GM18499 (cell line): Measurements from ENCODE around the gene CAMTA1.
"Not testable (repeated sequence)": the region's sequence is repeated elsewhere in the genome, so short reads cannot be mapped to it uniquely, and the experiment has no call there.

Experiments used
- ATAC-seq: cut with Tn5 transposase; IDR thresholded peaks from one replicate; pipeline ENCODE4 v1.9.1; 2021; ENCODE audit warnings: moderate number of reproducible peaks; ENCODE audit not compliant: insufficient read depth, unreplicated experiment

The CAMTA1 gene

DNA sequence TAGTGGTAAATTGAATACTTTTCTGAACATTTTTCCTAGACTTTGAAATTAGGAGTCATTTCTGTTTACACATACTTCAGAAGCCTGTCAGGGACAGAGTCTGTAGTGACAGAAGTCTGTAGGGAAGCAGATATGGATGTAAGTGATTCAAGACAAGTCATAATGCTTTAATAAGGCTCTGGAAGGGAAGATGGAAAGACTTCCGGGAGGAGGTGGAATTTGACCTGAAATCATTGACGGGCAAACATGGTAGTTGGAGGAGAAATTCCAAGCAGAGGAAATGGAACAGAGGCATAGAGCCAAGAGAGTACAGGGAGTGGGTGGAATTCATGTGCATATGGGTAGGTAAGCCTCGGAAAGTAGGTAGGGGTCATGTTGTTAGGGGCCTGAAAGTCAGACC is 22.5 kb downstream of the CAMTA1 start:
- ATAC-seq = no peak

DNA sequence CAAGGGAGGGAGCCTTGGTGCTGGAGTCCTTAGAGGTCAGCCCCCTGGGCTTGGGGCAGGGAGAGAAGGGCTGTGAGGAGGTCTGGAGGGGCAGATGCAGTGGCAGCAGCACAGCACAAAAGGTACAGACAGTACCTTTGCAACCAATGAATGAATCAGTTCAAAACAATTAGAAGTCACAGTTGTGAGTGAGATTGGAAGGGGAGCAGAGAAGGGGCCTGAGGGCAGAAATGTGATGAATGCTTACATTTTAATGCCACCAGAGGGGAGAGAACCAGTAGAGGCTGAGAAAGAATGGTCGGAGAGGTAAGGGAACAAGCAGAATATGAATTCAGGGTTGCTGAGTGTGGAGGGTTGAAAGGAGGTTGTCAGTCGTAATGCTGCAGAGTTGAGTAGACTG is 24.2 kb downstream of the CAMTA1 start:
- no peak for ATAC-seq

DNA sequence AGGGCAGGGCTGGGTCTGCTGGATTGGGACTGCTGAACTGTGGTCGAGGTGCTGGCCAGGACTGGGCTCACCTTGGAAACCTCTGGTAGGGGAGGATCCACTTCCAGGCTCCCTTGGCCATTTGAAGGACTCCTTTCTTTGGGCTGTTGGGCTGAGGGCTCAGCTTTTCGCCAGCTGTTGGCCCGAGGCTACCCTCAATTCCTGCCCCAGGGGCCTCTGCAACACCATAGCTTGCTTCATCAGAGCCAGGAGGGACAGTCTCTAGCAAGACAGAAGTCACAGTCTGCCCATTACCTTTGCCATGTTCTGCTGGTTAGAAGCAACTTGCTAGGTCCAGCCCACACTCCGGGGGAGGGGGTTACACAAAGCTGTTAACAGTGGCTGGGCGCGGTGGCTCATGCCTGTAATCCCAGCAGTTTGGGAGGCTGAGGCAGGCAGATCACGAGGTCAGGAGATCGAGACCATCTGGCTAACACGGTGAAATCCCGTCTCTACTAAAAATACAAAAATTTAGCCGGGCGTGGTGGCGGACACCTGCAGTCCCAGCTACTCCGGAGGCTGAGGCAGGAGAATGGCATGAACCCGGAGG is 25.0 kb downstream of the CAMTA1 start:
- ATAC-seq = not testable (repeated sequence)

DNA sequence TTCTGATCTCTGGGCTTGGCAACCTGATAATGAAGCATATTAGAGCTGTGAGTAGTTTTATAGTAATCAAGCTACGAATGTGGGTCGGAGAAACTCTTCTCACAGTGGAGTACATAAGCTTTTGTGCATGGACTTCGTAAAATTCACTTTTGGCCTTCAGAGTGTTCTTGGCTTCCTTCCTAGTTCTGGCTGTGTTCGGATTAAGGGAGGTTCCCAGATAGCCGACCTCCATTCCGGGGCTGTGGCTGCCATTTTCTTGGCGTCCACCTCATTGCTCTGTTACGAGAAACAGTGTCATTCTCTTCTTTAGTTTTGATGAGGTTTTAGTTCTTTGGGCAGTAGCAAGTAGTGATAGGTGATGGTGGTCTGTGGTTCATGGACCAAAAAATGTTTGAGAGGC is 26.3 kb downstream of the CAMTA1 start:
- no peak for ATAC-seq

DNA sequence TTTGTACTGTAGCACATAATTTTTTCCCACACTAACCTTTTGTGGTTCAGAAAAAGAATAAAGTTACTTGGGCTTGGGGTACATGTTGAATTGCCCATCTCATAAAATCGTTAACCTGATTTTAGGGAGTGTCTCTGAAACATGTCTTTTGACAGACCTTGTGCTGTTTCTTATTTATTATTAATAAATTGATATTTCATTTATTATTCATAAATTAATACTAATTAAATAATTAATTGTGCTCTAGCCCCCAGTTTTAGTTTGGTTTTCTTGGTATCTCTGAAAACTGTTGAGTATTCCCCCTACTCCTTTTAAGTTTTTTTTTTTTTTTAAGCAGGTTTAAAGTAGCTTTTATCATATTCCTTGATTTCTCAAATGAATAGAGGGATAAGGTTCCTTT is 27.9 kb downstream of the CAMTA1 start:
- no peak for ATAC-seq

DNA sequence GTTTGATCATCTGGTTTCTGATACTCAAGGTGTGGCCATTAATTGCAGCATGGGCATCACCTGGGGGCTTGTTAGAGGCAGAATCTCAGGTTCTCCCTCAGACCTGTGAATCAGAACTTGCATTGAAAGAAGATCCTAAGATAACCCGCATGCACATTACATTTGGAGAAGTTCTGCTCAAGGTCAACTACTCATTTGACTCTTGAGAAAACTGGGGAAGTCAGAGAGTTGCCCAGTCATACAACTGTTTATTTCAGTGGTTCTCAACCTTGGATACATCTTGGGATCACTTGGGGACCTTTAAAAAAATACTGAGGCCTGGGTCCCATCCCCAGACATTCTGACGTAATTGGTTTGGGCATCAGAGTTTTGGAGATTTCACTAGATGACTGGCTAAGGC is 30.5 kb downstream of the CAMTA1 start:
- no peak for ATAC-seq

DNA sequence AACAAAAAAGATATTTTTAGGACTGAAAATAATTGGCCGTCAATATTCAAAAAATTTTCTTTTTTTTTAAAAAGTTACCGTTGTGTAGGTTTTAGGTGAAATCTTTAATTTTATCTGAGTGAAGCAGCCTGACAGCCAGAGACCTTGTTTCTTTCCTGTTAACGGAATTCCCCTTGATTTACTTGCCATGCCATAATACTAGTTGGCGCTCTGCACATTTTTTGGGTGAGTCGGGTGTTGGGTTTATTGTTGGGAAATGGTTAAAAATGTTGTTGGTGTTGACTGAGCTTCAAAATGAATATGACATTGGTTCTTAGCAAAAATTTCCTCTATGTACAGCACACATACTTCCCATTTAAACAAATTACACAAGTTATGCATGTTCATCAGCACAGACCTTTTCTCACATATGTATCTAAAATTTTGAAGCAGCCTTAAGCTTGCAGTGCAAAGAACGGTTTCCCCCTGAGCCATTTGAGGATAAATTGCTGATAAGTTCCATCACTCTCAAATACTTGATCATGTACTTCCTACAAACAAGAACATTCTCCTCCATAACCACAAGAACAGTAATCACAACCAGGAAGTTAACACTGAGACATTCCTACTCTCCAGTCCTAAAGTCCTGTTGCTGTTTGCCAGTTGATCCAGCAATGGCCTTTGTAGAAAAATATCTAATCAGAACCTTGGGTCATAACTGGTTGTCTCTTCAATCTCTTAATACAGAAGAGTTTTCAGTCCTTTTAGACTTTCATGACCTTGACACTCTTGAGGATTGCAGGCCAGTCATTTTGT is 34.2 kb downstream of the CAMTA1 start:
- no peak for ATAC-seq

DNA sequence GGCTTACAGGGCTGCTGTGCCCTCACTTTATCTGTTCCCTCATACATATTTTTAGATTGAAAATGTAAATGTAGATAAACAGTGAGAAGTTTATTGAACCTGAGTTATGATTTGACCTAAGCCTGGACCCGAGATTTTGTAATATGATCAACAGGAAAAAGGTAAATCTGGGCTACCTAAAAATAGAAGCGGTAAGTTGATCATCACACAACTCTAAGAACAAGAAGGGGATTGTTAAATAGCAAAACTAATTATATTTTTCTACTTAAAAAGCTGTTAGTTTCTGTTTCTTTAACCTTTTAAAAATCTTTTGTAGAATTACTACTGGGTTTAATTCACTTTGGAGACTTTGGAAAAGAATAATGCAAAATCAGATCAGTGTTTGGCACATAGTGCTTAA is 35.6 kb downstream of the CAMTA1 start:
- ATAC-seq = no peak

DNA sequence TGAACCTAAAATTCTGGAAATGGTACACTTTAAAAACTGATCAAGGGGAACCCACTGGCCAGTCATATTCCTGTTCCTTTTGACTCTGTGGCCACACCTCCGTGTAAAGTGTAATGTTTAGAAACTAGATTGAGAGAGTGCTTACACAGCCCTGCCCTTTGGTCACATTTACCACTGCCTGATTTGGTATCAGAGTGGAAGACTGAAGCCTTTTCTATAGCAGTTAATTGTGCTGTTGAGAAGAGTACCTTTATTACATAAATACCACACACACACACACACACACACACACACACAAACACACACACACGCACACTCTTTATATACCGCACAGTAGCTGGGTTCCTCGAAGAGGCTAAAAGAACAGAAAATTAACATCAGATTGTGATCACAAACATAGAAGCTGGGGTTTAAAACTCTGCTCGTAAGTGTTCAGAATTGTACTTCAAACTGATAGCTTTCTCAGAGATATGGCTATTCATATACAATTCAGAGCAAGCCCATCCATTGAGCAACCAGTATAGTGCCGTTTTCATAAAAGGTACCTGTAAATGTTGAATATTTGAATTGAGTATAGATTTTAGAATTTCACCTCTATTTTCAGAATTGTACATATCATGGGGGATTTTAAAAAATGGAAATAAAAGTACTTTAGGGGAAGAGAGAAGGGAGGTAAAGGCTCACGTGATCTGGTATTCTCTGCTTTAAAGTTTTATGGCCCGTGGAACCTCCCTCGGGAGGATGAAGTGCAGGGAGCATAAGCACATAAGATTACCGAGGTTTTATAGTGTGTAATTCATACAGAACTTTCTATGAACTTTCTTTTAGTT is 37.5 kb downstream of the CAMTA1 start:
- no peak for ATAC-seq

DNA sequence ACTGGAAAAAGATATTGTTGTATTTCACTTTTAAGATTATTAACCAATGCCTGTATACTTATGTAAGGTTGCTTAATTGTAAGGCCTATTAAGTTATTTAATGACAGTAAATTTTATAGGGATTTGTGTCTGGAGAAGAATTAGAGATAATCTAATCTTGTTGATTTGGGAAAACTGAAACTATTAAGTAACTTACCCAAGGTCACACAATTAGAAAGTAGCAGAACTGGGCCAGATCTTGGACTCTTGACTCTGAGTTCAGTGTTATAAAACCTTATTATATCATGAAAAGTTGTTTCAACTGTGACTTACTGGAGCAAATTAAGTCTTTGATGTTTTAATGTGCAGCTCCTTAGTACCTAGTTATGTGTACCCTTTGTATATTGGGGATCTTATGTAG is 38.5 kb downstream of the CAMTA1 start:
- no peak for ATAC-seq

DNA sequence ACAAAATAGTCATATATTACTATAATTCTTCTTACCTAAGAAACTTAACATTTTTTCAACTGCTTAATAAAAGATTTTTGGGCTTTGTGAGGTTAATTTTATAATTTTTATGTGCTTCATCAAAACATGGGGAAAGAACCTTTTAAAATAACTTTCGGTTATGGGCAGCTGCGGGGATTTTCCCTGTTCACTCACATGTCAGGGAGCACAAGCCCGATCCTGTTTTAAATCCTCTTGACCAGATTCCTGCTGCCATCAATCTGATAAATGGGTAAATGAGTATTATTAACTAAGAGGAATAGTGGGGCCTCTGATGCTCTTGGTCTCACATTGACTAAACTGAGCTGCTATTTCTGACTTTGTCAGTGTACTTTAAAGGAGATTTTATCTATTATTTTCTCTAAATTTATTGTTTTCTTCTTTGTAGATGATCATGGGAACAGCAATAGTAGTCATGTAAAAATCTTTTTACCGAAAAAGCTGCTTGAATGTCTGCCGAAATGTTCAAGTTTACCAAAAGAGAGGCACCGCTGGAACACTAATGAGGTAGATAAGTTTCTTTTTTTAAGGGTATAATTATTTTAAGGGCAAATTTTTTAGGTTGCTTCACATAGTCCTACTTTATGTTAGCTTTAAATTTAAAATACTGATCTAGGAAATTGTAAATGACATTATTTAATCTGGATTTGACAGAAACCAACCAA is 39.6 kb downstream of the CAMTA1 start:
- ATAC-seq = no peak

DNA sequence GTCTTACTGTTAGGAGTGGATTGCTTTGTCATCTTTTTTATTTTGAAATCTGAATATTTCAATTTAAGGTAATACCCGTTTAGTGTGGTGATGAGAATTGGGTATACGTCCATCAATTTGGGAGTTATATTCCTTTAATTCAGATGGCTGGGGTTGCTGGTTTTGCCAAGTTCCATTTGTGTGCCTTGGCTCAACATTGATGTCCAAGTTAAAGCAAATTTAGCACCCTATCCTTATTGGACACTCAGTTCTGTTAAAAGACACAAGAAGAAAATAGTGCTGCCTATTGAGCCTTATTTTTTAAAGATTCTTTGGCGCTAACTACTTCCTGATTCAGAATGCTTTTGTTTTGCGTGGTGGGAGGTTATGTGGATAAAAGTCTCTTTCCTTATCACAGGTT is 40.6 kb downstream of the CAMTA1 start:
- ATAC-seq = no peak

DNA sequence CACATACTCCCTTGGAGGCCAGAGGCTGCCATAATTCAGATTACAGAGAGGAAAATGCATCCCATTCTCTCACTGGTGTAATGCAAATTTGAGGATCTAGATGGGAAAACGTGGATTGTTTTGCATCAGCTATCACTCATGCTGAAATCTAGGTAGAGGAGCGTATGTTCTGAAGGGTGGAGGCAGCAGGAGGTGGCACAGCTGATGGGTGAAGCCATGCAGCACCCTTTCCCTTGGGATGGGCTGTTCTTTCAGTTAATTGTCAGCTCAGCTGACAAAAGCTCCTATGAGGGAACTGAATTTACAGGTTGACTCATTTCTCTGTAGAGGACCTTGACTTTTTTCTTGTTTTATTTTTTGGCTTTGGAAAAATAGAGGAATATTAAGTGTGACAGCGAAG is 41.8 kb downstream of the CAMTA1 start:
- ATAC-seq = no peak

DNA sequence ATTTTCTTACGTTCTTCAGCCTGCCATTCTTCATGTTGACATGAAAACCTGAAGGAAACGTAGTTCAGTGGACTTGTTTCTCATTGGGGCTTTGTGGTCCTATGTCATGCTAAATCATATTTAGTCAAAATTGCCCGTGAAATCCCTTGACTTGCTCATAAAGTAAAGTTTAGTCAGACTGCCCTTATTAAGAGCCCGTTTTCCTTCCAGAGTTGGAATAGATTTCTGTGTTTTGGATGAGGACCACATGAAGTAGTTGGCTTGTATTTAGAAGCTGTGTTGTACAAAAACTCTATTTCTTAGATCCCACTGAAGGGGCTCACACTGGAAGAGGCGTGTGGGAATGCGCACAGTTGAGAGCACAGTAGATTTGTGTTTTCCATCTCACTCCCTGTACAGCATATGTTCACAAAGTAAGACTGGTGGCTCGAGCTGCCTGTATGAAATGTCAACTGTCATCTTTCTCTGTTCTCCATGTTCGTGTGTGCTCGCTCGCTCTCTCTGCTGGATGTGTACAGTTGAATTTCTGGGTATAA is 42.4 kb downstream of the CAMTA1 start:
- ATAC-seq = no peak

DNA sequence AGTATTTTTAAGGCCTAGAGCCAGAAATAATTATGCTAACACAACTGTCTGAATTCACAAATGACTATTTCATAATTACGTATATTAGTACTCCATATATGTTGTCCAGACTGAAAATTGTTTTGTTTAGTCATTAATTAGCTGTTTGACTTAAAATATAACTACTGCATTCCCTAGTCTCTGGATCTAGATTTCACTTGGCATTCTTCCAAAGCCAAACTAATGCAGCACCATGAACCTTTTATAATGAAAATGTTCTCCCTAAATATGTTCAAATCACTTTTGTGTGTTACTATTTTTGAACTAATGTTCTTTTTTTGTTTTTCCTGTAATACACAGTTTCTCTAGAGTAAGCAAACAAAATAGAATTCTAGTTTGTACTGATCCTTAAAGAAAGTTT is 46.1 kb downstream of the CAMTA1 start:
- no peak for ATAC-seq

DNA sequence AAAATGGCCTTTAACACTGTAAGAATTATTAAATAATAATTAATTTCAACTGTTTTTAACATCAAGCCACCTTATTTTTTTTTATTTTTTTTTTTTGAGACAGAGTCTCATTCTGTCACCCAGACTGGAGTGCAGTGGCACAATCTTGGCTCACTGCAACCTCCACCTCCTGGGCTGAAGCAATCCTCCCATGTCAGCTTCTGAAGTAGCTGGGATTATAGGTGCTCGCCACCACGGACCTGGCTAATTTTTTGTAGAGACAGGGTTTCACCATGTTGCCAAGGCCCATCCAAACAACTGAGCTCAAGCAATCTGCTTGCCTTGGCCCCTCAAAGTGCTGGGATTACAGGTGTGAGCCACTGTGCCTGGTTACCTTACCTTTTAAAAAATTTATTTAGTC is 46.8 kb downstream of the CAMTA1 start:
- ATAC-seq = not testable (repeated sequence)

DNA sequence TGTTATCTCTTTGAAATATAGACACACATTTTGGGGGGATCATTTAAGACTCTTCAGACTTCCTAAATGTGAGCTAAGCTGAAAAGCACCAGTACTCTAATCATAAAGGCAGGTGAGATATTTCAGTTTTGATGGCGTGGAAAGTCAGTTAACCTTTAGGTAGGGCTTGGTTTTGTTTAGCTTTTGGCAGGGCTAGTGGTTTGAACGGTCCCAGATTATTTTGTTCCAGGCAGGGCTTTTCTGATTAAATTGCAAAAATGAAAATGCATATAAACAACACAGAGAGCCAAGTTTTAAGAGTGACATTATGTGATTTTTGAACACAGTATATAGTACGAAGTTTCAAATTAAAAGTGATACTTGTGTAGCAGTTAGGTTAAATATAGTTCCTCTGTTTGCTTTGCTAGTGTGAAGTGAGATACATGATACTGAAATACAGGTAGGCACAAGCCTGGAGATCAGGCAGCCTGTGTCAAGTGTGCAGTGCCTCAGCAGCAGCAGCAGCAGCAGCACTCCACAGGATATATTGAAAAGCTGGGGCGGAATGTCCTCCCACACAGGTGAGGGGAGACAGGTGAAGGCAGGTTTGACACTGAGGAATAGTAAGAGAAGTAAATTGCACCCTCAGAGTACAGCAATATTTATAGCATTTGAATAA is 47.4 kb downstream of the CAMTA1 start:
- ATAC-seq = no peak

DNA sequence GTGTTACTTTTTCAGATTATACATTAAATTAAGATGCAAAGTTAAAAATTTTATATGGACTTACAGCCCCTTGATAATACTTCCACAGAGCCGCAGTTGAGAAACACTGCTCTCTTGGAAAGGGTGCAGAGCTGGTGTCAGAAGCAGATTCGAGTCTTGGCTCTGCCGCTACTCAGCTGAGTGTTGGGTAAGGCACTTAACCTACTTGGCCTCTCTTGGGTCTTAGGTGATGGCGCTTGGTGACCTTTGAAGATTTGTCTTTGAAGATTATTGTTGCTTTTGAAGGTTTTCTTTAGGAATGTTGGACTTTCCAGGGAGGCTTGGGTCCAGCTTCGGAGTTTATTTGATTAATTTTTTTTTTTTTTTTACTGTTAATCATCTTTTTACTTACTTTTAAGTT is 48.5 kb downstream of the CAMTA1 start:
- ATAC-seq = no peak

DNA sequence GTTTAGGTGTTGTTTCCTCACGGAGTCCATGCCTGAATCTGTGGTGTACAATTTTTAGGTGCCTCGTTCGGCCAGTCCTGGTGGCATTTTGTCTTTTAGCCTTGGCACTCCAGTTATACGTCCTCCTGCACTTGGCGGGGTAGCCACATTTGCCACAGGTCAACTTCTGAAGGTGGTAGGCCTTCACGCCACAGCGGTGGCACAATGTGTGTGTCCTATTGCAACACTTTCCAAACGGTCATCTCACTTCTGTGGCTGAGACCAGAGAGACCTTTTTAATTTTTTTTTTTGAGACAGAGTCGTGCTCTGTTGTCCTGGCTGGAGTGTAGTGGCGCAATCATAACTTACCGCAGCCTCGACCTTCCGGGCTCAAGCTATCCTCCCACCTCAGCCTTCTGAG is 49.1 kb downstream of the CAMTA1 start:
- ATAC-seq = no peak

DNA sequence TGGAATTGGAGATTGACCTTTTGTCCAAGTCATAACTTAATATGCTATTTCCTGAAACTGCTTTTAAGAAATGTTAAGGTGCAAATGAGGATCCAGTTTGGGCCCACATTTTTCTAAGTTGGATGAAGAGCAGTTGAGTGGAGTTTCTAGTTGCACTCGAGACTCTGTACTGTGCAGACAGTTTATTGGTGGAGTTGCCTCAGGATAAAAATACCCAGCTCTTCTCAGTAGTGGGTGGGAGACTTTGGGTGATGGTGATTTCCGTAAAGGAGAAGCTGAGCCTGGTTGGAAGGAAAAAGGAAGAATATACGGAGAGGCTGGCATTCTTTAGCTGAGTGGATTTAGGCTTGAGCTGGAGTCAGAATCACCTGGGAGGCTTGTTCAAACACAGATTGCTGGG is 49.9 kb downstream of the CAMTA1 start:
- no peak for ATAC-seq
